GM19467 (cell line): Measurements from ENCODE around the gene C10orf105.

Experiments
- ATAC-seq: cut with Tn5 transposase; IDR thresholded peaks from one replicate; pipeline ENCODE4 v1.9.1; 2021; ENCODE audit warnings: mild to moderate bottlenecking, moderate library complexity; ENCODE audit not compliant: unreplicated experiment

Gene C10orf105

GRCh38 chr10:71718165-71718698, 1.3 kb downstream of the C10orf105 start:
- no peak for ATAC-seq

GRCh38 chr10:71717551-71717951, 2.0 kb downstream of the C10orf105 start:
- no peak for ATAC-seq

GRCh38 chr10:71717056-71717455, 2.5 kb downstream of the C10orf105 start:
- ATAC-seq, result no peak

GRCh38 chr10:71716426-71716825, 3.2 kb downstream of the C10orf105 start:
- ATAC-seq, result no peak

GRCh38 chr10:71715860-71716259, 3.7 kb downstream of the C10orf105 start:
- ATAC-seq, result no peak

- no peak for ATAC-seq
These were observed 4.6 kb downstream of the C10orf105 start for GRCh38 chr10:71715026-71715425.

GRCh38 chr10:71714592-71714991, 5.0 kb downstream of the C10orf105 start:
- no peak for ATAC-seq

GRCh38 chr10:71714031-71714410, 5.6 kb downstream of the C10orf105 start:
- ATAC-seq, result no peak

GRCh38 chr10:71713135-71714030, 6.2 kb downstream of the C10orf105 start:
- no peak for ATAC-seq

GRCh38 chr10:71712572-71713134, 6.9 kb downstream of the C10orf105 start:
- no peak for ATAC-seq

GRCh38 chr10:71712170-71712569, 7.4 kb downstream of the C10orf105 start:
- no peak for ATAC-seq

GRCh38 chr10:71711052-71711623, 8.4 kb downstream of the C10orf105 start:
- ATAC-seq, result no peak

GRCh38 chr10:71710519-71710918, 9.1 kb downstream of the C10orf105 start:
- no peak for ATAC-seq

- no peak for ATAC-seq
These were observed 10.4 kb downstream of the C10orf105 start for GRCh38 chr10:71708897-71709882.

- ATAC-seq, result no peak
These were observed 11.3 kb downstream of the C10orf105 start for GRCh38 chr10:71708301-71708703.

GRCh38 chr10:71707240-71707789, 12.3 kb downstream of the C10orf105 start:
- no peak for ATAC-seq

- no peak for ATAC-seq
These were observed 13.1 kb downstream of the C10orf105 start for GRCh38 chr10:71706216-71707121.

- ATAC-seq, result no peak
These were observed 14.0 kb downstream of the C10orf105 start for GRCh38 chr10:71705582-71705981.

- no peak for ATAC-seq
These were observed 14.8 kb downstream of the C10orf105 start for GRCh38 chr10:71704816-71705215.
